Measurements from ENCODE around the gene FOXQ1. TPM values are rescaled to one million over a fixed set of nuclear protein-coding genes. Genes with fewer than 3 reads are reported as not detected.
A peak's percentile ranks its signal among the peaks of the same experiment; 100 is the strongest.

Gene FOXQ1
- total and polyA plus RNA-seq, 2 of the 13 experiments (the other 11 are each of a cell fraction or from before 2014, with no cell fraction given) = 35.2 to 39.8 TPM

GRCh38 chr6:1317302-1317815 lies 5.5 kb downstream of the FOXQ1 start:
- 56% methylated on average over 41 of the region's 43 CpGs for WGBS (ENCODE audit: low lambda C conversion rate)
- POLR2A ChIA-PET = interaction anchor here (0.8 to 12.0 kb wide), 7 partner anchors 8 to 416 kb away, joined by 4 to 900 read pairs (median 150); no protein-coding TSS in a partner anchor
- no peaks in the 10 kb centered on the region; a peak in 1 of 5 replicates for H3K27me3 ChIP-seq (ENCODE audit: control insufficient read depth in 1 of 2, insufficient read depth in 2 of 2, low read length in 2 of 2)
- H3K79me2 ChIP-seq (ENCODE audit: insufficient read depth, low read length) = peaks cover 30% of the 10 kb centered on the region
- FAIRE-seq (no peak), ATAC-seq (peak; percentile 6), DNase-seq (ENCODE audit: low spot score) (no peak)
- CTCF ChIA-PET (ENCODE audit: low intra/inter-chr PET ratio, low total read pairs) = no interaction called here
- intact Hi-C loops (cut with micrococcal nuclease; ENCODE audit: unreplicated experiment) (no loop called here), in situ Hi-C loops (cut with HindIII; ENCODE audit: extremely low pct_ligation_motif_present, low pct_unique_long_range_greater_than_20kb) (no loop called here)
- H3K4me2 ChIP-seq (ENCODE audit: low read depth, low read length) = no peak overlapping the region
- no peaks in the 10 kb centered on the region for H3K9me3 ChIP-seq (ENCODE audit: low read length)
- H3K27ac ChIP-seq (ENCODE audit: extremely low read length, insufficient read depth, low read length) = peak overlapping the region; percentile 41
- H2AFZ ChIP-seq (ENCODE audit: low read length) = no peak overlapping the region
- H3K36me3 ChIP-seq (replicated peaks in 1 of 2; ENCODE audit: control insufficient read depth in 1 of 2, insufficient read depth in 2 of 2, low read length in 2 of 2) = no peaks in the 10 kb centered on the region
- no peak overlapping the region for H3K4me3 ChIP-seq (replicated peaks in 1 of 3; ENCODE audit: insufficient read depth in 1 of 3, low read depth in 2 of 3, low read length in 3 of 3)
- peaks cover 15% of the 10 kb centered on the region for H4K20me1 ChIP-seq (ENCODE audit: insufficient read depth, low read length)
- H3K9ac ChIP-seq (ENCODE audit: insufficient read depth, low read depth, low read length) = no peak overlapping the region
- BruUV-seq (replicated peaks) = no TSS peak
- peaks cover 43% of the 10 kb centered on the region for H3K4me1 ChIP-seq (ENCODE audit: insufficient read depth, low read length)
- TF ChIP-seq TCF12 (IDR thresholded peaks at IDR 0.05) (no peak), TCF12 (CRISPR knock-in tag; IDR thresholded peaks at IDR 0.05) (peak; percentile 84; the same call in 1 of the 2 replicates), ZNF646 (CRISPR knock-in tag; IDR thresholded peaks at IDR 0.05) (no peak), ZZZ3 (CRISPR knock-in tag; IDR thresholded peaks at IDR 0.05; ENCODE audit: borderline replicate concordance) (no peak), PRPF4 (IDR thresholded peaks at IDR 0.05; ENCODE audit: low read depth, low read length, poor library complexity, severe bottlenecking) (peak; percentile 88), CBFB (CRISPR knock-in tag; IDR thresholded peaks at IDR 0.05) (0 out of 2 replicates have a peak, but pooled peaks have one; percentile 33), KLF16 (CRISPR knock-in tag; IDR thresholded peaks at IDR 0.05) (no peak; a peak in 1 of 4 replicates), JUND (CRISPR knock-in tag; IDR thresholded peaks at IDR 0.05) (0 out of 2 replicates have a peak, but pooled peaks have one; percentile 38), HIVEP1 (CRISPR knock-in tag; IDR thresholded peaks at IDR 0.05) (peak; percentile 66; the same call in 1 of the 2 replicates), ZNF577 (CRISPR knock-in tag; IDR thresholded peaks at IDR 0.05; ENCODE audit: borderline replicate concordance, low read depth) (no peak), SOX6 (IDR thresholded peaks at IDR 0.05) (no peak), SOX6 (CRISPR knock-in tag; IDR thresholded peaks at IDR 0.05) (peak; percentile 71), GATAD2A (CRISPR knock-in tag; IDR thresholded peaks at IDR 0.05) (peak; percentile 55), KDM3A (CRISPR knock-in tag; IDR thresholded peaks at IDR 0.05; ENCODE audit: low read depth) (no peak; the same call in 1 of the 2 replicates), ATF2 (CRISPR knock-in tag; IDR thresholded peaks at IDR 0.05) (0 out of 2 replicates have a peak, but pooled peaks have one; percentile 23)
